Measurements from ENCODE around the gene MAB21L2.
"Not testable (repeated sequence)": the region's sequence is repeated elsewhere in the genome, so short reads cannot be mapped to it uniquely, and the experiment has no call there.

MAB21L2 gene

GRCh38 chr4:150582146-150582872, at the start of gene MAB21L2:
TSS of gene MAB21L2 (plus strand) at chr4:150582151. CDS start at chr4:150583030, 879 bp downstream.
- no peak for DNase-seq (ENCODE audit: low spot score)

- DNase-seq (ENCODE audit: low spot score), result no peak
These were observed 48.3 kb upstream of the MAB21L2 start for GRCh38 chr4:150533673-150534072.

GRCh38 chr4:150534818-150535217, 47.1 kb upstream of the MAB21L2 start:
- DNase-seq (ENCODE audit: low spot score), result no peak

DNA sequence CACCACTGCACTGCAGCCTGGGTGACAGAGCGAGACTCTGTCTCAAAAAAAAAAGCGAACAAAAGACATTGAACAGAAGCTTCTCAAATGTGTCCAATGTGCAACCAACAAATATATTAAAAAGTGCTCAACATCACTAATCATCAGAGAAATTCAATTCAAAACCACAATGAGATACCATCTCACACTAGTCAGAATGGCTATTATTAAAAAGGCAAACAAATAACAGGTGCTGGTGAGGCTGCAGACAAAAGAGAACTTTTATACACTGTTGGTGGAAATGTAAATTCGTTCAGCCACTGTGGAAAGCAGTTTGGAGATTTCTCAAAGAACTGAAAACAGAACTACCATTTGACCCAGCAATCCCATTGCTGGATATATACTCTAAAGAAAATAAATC, 44.0 kb upstream of the MAB21L2 start:
- not testable (repeated sequence) for DNase-seq (ENCODE audit: low spot score)

- DNase-seq (ENCODE audit: low spot score), result no peak
These were observed 41.4 kb upstream of the MAB21L2 start for GRCh38 chr4:150540536-150540935.

GRCh38 chr4:150540959-150541360, 41.0 kb upstream of the MAB21L2 start:
- DNase-seq (ENCODE audit: low spot score), result no peak

- no peak for DNase-seq (ENCODE audit: low spot score)
These were observed 40.3 kb upstream of the MAB21L2 start for GRCh38 chr4:150541681-150542080.

DNA sequence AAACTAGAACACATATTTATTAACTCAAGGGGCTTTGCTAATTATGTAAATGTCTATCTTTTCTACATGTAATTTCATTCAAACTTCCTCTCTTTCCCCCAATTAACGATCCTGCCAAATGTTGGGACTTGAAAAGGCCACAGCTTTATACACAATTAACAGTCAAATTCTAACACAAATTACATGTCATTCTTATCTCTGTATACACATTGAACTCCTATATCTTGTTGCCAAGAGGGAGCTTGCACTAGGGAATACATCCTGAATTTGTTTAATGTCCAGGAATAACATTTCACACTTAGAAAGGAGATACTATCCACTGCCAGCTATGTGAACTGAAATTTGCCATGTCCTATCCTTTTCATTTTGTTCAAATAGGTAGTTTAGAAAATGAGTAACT, 38.9 kb upstream of the MAB21L2 start:
- DNase-seq (ENCODE audit: low spot score), result no peak

- no peak for DNase-seq (ENCODE audit: low spot score)
These were observed 35.7 kb upstream of the MAB21L2 start for GRCh38 chr4:150546286-150546685.

- no peak for DNase-seq (ENCODE audit: low spot score)
These were observed 34.7 kb upstream of the MAB21L2 start for GRCh38 chr4:150547154-150547838.

DNA sequence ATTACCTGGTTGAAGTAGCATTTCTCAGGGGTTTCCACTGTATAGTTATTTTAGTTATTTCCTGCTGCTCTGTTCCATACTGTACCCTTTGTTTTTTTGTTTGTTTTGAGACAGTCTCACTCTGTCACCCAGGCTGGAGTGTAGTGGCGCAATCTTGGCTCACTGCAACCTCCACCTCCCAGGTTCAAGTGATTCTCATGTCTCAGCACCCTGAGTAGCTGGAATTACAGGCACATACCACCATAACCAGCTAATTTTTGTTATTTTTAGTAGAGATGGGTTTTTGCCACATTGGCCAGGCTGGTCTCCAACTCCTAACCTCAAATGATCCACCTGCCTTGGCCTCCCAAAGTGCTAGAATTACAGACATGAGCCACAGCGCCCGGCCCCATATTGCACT, 24.1 kb upstream of the MAB21L2 start:
- DNase-seq (ENCODE audit: low spot score), result not testable (repeated sequence)

DNA sequence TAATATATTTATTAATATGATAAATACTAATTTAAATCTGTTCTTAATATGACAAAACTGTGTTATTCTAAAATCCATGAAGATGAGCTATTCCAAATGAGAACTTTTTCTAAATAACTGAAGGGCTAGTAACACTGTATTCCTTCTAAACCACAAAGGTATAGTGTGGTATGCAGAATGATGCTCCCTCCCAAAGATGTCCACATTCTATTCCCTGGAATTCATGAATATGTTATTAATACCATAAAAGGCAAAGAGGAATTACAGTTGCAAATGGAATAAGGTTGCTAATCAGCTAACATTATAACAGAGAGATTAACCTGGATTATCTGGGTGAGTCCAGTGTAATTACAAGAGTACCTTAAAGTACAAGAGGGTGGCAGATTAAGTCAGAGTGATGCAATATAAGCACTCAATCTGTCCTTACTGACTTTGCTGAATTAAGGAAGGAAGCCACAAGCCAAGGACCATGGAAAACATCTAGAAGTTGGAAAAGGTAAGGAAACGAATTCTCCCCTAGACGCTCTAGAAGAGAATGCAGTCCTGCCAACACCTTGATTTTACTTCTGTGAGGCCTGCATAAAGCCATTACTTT, 20.7 kb upstream of the MAB21L2 start:
- no peak for DNase-seq (ENCODE audit: low spot score)

GRCh38 chr4:150562250-150562649, 19.7 kb upstream of the MAB21L2 start:
- DNase-seq (ENCODE audit: low spot score), result no peak

DNA sequence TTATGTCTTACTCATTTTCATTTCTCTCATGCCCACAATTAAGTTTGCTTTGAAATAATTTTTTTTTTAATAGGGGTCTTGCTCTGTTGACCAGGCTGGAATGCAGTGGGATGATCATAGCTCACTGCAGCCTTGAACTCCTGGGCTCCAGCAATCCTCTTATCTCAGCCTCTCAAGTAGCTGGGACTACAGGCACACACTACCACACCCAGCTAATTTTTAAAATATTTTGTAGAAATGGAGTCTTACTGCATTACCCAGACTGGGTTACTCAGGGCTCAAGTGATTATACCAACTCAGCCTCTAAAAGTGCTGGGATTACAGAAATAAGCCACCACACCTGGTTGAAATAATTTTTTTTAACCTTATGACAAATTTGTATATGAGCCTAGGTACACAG, 19.2 kb upstream of the MAB21L2 start:
- no peak for DNase-seq (ENCODE audit: low spot score)

DNA sequence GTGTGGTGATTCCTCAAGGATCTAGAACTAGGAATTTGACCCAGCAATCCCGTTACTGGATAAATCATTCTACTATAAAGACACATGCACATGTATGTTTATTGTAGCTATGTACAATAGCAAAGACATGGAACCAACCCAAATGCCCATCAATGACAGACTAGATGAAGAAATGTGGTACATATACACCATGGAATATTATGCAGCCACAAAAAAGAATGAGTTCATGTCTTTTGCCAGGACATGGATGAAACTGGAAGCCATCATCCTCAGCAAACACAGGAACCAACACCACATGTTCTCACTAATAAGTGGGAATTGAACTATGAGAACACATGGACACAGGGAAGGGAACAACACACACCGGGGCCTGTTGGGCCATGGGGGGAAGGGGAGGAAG, 17.0 kb upstream of the MAB21L2 start:
- DNase-seq (ENCODE audit: low spot score), result not testable (repeated sequence)

DNA sequence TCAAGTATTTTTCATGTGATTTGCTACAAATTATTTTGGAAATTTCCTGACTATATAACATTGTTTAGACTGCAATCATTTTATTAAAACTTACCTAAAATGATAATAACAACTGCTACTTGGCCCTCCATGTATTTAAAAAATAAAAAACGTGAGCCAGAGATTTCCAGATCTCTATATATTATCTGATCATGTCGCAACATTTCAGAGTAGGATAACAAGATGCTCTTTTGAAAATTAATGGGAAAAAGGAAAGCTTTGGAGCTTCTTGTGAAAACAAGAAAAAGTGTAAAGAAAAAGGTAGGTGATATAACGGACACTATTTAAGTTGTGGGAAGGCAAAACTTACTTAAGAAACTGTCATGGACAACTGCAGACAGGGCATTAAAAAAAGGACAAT, 14.9 kb upstream of the MAB21L2 start:
- no peak for DNase-seq (ENCODE audit: low spot score)

DNA sequence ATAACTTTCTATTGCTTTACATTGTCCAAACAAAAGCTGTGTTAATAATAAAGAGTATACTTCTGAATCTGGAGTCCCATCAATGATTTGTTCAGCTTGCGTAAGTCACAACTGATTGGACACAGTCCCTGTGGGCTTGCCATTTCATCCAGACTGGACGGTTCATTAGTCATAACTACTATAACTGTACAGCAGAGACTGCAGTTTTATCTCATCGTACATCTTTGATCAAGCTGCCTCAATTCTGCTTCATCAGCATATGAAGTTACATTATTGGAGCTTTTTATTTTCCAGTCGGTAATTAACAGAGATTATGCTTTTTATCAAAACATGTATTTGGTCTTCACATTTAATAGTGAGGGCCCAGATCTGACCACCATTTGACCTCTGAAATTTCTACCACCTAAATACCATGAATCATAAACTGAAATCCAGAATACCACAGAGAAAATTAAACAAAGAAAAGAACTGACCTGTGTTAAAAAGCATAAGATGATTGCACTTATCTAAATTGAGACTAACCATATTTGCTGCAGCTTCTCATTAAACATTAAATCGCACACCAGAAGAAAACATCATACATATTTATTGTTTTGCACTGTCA, 12.5 kb upstream of the MAB21L2 start:
- DNase-seq (ENCODE audit: low spot score), result no peak

DNA sequence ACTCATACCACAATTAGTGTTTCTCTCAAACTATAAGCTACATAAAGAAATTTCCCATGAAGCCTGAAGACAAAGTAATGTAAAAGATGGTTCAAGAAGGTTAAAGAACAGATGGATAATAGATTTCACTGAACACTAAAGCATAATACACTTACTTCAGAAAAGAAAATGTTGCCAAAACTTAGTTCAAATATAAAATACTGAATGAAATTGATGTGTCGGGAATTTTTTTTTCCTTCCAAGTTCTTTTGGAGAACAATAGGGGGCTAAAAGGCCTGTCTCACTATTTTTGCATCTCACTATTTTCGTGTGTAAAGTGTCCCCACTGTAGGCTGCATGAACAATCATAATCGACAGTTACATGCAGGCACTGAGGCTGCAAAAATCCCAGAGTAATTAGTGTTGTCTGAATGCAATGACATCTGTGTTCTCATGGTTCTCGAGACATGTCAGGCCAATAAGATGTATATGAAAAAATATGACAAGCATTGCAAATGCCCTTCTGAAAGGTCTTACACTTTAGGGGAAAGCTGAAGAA, 11.9 kb upstream of the MAB21L2 start:
- DNase-seq (ENCODE audit: low spot score), result no peak

DNA sequence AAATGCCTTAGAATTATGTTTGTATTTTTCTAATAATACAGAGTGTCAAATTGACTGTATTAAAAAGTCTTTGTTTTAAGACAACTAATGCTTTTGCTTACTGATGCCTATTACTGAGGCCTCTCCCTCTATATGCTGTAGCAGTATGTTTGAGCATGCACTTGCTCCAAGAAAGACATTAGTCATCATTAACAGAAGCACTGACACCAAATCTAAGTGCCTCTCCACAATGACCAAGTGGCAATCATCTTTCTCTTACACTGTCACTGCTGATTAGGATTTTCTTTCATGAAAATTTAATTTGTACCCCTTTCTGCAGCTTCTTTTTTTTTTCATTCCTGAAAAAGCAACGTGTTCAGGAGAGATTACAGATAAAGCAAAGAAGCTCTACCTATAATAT, 11.1 kb upstream of the MAB21L2 start:
- no peak for DNase-seq (ENCODE audit: low spot score)

DNA sequence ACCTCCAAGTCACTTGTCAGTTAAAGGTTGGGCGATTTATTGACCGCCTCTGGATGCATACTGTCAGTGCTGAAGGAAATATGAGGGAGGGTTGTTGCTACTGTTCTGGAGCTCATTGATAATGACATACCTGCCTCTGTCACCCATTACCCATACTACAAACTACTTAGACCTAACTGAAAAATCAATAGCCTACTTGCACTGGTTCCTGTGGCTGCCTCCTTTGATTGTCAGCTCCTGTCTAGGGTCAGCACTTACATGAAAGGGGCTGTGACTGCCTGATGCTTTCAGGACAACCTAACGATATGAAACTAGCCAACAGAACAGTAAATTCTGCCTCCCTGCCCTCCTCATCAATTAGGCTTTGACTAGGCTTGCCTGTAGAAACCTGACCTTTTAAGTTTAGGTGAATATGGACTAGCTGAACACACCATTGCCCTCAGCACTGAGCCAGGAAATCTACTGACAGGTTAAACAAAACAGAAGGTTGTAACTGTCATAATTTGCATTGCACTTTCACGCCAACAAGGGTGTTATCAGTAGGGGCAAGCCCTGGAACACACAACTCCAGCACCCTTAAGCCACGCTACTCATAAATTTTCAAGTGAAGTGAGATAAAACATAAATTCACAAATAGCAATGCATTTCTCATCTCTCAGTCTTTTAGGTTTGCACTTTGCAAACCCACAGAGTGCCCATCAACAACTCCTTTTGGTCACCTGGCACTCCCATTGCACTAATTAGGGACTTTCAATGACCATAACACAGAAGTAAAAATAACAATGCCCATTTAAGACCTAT, 9.0 kb upstream of the MAB21L2 start:
- no peak for DNase-seq (ENCODE audit: low spot score)

DNA sequence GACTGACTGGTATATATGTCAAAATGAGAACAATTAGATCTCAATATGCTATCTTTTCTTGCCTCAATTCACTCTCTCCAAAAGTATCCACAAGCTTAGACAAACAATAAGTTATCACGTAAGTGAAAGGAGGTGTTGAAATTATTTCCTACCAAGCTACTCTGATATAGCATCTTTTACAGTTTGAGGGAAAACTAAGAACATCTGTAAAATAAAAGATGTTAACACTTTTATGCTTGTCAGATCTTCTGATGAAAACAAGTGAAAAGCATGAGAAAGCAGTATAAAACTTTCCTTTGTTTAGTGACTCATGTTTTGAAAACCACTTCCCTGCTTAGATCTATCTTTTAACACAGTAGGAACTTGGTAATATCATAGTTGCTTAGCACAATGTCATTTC, 8.4 kb upstream of the MAB21L2 start:
- DNase-seq (ENCODE audit: low spot score), result no peak

GRCh38 chr4:150574678-150575077, 7.3 kb upstream of the MAB21L2 start:
- no peak for DNase-seq (ENCODE audit: low spot score)

Data from CD4-positive, alpha-beta T cell treated with Interleukin-15 for 4 hours (primary cell).